ENCODE data around the gene PRKCZ.
"Not testable (repeated sequence)": the region's sequence is repeated elsewhere in the genome, so short reads cannot be mapped to it uniquely, and the experiment has no call there.

The PRKCZ gene

DNA sequence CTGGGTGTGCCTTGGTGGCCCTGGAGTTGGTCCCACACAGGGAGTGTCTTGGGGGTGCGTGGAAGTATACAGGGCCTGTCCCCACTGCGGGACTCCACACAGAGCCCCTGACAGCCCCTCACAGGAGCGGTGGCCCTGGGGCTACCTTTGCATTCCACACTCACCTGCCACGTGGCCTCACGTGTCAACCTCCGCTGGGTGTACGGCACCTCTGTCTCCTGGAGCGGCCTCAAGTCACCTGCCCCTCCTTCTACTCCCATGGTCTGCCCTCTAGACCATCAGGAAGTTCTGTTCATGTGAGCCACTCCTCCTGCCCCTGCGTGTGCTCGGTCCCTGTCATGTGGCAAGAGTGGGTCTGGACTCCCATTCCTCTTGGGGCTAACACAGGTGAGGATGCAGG is 85.7 kb downstream of the PRKCZ start:
- no peak for DNase-seq (ENCODE audit: low spot score)

DNA sequence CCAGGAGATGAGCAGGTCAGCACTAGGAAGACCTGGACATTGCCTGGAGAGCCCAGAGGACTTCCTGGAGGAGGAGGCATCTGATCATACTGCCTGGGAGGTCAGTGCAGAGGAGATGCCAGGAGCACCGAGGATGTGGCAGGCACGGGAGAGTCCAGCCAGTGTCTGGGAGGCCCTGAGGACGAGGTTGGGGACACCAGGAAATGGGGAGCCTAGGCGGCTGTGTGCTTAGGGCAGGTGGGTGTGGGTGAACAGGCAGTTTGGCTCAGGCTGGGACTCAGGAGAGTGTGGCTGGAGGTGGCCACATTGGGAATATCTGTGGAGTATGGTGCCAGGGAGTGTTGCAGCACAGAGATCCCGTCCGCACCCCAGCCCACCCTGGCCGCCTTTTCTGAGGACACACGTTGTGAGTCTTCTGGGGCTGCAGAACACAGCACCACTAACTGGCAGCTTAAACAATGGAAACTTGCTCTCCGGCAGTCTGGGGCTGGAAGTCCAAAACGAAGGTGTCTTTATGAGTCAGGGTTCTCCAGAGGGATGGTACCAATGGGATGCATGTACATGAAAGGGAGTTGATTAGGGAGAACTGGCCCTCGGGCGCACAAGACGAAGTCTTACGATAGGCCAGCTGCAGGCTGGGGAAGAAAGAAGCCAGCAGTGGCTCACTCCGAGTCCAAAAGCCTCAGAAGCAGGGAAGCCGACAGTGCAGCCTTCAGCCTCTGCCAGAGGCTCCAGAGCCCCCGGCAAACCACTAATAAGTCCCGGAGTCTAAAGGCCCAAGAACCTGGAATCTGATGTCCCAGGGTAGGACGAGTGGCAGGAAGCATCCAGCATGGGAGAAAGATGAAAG is 86.4 kb downstream of the PRKCZ start:
- no peak for DNase-seq (ENCODE audit: low spot score)

DNA sequence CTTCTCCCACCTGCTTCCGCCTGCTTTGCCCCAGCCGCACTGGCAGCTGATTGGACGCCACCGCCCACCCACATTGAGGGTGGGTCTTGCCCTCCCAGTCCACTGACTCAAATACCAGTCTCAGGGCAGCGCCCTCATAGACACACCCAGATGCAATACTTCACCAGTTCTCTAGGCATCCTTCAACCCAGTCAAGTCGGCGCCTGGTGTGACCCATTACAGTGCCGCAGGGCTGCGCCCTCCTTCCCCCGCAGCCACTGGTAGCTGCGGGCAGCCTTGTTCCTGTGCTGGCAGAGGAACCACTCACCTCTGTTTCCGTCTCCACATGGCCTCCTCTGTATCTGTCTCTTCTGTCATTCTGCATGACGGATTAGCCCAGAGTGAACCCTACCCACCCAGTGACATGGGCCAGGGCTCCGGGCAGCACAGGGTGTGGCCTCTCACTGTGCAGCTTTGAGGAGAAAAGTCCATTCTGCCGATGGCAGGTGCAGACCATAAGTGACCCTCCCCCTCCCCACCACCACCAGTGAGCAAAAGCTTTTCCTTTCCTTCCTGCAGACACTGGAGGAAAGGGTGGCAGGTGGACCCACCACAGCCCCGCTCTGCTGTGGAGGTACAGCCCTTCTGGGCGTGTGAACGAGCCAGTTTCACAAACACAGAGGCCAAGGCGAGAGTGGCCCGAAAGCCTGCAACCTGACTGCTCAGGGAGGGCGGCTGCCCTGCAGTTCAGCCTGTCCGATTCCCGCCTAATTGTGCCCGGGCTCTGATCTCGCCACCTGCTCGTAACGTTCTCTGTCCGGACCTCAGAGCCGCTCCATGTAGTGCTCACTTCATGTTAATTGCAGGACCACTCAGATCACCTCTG is 87.3 kb downstream of the PRKCZ start:
- no peak for DNase-seq (ENCODE audit: low spot score)

DNA sequence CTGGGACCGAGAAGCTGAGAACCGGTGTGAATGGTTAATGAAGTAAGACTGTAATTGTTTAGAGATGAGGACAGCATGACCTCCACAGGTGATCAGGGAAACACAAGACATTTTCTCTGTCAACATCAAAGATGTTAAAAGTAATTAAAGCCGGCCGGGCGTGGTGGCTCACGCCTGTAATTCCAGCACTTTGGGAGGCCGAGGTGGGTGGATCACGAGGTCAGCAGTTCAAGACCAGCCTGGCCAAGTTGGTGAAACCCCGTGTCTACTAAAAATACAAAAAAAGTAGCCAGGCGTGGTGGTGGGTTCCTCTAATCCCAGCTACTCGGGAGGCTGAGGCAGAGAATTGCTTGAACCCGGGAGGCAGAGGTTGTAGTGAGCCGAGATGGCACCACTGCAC is 88.9 kb downstream of the PRKCZ start:
- not testable (repeated sequence) for DNase-seq (ENCODE audit: low spot score)

DNA sequence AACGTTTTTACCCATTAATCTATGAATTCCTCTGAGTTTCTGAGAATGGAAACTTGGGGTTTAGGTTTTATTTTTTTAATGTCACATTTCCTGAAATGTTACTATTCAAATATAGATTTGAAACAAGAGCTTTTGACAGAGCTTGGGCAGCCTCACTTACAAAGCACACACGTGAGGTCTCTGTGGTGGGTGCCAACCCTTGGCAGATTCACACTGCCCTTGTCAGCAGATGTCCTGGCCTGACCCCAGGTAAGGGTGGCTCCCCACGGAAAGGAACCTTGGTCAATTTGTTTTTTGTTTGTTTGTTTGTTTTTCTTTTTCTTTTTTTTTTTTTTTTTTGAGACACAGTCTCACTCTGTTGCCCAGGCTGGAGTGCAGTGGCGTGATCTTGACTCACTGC is 90.8 kb downstream of the PRKCZ start:
- DNase-seq (ENCODE audit: low spot score), result no peak

DNA sequence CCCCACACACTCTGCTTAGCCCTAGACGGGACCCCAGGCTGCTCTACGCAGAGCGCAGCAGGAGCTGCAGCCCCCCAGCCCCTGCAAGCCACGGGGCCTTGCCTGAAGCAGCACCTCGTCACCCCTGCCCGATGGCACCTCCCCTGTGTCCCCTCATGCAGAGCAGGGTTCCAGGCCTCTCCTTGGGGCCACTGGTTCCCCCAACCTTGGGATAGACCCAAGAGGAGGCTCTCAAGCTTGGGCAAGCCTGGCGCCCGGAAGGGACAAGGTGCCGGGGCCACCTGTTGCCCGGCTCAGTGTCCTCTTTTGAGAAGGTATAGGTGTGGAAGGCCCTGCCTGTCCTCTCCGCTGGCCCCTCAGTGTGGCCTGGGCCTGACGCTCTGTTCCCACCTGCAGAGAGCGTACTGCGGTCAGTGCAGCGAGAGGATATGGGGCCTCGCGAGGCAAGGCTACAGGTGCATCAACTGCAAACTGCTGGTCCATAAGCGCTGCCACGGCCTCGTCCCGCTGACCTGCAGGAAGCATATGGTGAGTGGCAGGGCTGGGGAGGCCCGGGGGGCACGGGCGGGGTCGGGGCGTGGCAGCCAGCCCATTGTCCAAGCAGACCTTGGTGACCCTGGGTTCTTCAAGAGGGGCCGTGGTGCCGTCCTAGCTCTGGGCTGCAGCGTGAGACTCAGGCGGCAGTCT is 93.7 kb downstream of the PRKCZ start:
- no peak for DNase-seq (ENCODE audit: low spot score)

DNA sequence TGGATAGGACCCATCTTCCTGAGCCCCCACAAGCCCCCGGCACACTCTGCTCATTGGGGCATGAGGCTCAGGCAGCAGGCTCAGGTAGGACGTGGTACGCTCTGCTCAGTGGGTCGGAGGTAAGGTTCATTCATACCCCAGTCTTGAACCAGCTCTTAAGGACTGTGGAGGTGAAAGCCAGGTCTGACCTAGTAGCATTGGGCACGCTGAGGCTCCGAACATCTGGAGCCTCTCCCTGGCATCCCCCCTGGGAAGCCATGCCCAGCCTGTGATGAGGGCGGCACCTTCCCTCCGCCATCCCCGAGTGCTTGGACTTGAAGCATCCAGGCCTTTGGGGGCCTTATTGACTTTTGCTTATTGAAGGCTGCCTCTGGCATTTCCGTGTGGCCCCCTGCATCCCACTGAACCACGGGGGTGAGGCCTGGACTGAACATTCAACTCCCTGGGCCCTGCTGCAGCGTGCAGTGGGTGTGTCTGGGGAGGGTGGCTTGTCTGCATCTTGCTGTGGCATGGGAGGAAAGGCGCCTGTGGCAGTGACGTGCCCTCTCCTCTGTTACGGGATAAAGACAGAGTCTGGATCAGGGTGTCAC is 94.4 kb downstream of the PRKCZ start:
- DNase-seq (ENCODE audit: low spot score), result no peak

DNA sequence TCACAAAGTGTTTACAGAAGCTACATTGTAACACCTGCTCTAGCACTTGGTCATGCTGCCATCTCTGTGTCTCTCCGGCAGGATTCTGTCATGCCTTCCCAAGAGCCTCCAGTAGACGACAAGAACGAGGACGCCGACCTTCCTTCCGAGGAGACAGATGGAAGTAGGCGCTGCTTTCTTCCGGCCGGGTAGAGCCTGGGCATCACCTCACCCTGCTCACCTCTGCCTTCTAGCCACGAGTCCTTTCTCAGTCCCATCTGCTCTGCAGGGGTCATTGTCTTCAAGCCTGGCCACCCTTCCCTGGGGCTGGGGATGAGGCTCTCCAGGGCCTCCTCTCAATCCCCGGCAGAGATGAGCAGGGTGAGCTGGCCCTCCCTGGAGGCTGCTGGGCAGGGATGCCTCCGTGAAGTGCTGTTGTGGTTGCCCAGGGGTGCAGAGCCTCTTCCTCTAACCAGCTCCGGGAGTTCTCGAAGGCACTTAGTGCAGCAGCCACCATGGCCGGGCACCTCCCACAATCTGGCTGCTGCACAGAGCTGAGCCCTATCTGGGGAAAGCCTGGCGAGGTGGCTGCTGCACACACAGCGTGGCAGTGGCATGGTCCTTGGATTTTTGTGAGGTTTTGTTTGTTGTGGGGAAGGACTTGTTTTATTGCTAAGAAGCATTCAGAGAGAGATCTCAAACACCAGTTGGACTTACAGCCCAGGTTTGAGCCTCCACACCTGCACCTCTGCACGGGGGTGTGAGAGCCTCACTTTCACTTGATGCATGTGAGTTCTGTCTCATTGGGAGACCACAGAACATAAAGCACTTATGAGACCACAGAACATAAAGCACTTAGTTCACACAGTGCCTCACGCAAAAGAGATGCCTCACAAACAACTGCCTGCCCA is 96.0 kb downstream of the PRKCZ start:
- DNase-seq (ENCODE audit: low spot score), result no peak

DNA sequence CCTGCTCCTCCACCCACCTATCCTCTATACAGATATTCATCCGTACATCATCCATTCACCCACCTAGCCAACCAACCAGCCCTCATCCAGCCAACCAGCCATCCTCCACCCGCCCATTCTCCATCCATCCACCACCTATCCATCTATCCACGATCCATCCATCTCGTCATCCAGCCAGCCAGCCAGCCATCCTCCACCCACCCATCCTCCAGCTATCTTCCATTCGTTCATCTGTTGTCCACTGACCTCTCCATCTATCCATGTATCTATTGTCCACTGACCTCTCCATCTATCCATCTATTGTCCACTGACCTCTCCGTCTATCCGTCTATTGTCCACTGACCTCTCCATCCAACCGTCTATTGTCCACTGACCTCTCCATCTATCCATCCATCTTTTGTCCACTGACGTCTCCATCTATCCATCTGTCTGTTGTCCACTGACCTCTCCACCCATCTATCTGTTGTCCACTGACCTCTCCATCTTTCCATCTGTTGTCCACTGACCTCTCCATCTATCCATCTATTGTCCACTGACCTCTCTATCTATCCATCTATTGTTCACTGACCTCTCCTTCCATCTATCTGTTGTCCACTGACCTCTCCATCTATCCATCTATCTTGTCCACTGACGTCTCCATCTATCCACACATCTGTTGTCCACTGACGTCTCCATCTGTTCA is 96.8 kb downstream of the PRKCZ start:
- DNase-seq (ENCODE audit: low spot score), result no peak

DNA sequence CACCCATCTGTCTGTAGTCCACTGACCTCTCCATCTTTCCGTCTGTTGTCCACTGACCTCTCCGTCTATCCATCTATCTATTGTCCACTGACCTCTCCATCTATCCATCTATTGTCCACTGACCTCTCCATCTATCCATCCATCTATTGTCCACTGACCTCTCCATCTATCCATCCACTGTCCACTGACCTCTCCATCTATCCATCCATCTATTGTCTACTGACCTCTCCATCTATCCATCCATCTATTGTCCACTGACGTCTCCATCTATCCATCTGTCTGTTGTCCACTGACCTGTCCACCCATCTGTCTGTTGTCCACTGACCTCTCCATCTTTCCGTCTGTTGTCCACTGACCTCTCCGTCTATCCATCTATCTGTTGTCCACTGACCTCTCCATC is 97.7 kb downstream of the PRKCZ start:
- not testable (repeated sequence) for DNase-seq (ENCODE audit: low spot score)

DNA sequence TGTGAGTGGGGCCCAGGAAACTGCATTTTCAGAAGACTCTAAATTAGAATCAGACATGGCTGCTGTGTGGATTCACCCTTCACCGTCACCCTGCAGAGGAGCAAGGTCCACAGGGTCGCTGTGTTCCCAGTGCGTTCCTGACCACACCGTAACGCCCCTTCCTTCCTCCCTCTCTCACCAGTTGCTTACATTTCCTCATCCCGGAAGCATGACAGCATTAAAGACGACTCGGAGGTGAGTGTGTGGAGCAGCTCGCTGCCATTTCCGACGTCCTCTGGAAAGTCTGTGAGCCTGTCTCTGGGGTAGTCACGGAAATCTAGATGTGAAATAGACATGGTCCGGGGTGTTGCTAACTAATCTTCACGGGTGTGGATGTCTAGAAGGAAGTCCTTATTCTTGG is 98.5 kb downstream of the PRKCZ start:
- no peak for DNase-seq (ENCODE audit: low spot score)

DNA sequence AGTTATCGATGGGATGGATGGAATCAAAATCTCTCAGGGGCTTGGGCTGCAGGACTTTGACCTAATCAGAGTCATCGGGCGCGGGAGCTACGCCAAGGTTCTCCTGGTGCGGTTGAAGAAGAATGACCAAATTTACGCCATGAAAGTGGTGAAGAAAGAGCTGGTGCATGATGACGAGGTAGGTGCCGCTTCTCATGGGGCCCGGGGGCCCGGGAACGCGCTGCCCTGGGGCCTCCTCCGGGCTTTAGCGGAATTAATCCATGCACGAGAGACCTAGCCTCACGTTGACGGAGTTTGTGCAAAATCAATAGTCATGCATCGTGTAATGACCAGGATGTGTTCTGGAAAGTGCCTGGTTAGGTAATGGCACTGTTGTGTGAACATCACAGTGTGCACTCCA is 100.6 kb downstream of the PRKCZ start:
- DNase-seq (ENCODE audit: low spot score), result no peak

DNA sequence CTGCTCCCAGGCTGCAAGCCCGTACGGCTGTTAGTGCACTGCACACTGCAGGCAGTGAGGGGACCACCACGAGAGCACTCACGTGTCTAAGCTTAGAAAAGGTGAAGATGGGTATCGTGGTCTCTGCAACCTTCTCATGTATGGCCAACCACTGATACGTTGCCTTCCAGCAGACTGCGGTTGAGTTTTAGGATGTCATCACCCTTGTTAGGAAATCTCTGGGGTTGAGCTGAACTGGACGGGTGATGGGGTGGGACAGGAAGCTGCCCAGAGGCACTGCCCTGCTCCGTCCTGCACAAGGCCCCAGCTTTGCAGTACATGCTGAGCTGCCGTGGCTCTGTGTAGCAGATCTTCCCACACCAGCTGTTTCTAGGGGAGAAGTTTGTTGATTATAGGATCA is 101.0 kb downstream of the PRKCZ start:
- peak; percentile 34 for DNase-seq (ENCODE audit: low spot score)

DNA sequence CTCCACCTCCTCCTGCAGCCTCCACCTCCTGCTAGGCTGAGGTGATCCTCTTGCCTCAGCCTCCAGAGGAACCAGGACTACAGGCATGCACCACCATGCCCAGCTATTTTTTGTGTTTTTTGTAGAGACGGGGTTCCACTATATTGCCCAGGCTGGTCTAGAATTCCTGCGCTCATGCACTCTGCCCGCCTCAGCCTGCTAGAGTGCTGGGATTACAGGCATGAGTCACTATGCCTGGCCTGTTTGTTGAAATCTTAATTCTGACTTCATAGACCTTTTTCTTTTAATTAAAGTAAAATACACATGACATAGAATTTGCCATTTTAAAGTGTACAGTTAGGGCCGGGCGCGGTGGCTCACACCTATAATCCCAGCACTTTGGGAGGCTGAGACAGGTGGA is 101.7 kb downstream of the PRKCZ start:
- DNase-seq (ENCODE audit: low spot score), result no peak

DNA sequence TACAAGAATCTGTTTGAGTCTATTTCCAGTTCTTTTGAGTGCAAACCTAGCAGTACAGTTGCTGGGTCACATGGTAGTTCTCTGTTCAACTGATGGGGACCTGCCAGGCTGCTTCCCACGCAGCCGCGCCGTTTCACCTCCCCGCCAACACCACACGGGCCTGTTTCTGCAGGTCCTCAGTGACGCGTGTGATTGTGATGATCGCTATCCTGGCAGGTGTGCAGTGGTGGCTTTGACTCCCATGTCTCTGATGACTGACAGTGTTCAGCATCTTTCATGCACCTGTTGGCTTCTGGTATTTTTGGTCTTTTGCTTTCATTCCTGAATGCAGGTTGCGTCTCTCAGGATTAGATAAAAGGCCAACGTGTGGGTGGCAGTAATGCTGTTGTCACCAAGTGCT is 102.7 kb downstream of the PRKCZ start:
- DNase-seq (ENCODE audit: low spot score), result no peak

DNA sequence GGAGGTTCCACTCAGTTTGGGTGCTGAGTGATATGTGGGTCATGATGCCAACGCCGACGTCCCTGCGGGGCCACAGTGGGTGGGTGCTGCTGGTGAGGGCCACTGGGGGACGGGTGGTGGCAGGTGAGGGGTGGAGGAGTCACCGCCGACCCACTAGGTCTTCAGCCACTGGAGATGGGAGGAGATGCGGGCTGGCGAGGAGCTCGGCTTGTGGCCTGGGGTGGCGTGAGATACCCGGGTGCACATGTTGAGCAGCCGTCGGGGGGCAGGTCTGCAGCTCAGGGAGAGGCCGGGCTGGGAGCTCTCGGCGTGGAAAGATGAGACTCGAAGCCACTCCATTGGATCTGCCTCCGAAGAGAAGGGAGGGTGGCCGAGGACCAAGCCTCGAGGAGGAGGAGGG is 103.8 kb downstream of the PRKCZ start:
- no peak for DNase-seq (ENCODE audit: low spot score)

DNA sequence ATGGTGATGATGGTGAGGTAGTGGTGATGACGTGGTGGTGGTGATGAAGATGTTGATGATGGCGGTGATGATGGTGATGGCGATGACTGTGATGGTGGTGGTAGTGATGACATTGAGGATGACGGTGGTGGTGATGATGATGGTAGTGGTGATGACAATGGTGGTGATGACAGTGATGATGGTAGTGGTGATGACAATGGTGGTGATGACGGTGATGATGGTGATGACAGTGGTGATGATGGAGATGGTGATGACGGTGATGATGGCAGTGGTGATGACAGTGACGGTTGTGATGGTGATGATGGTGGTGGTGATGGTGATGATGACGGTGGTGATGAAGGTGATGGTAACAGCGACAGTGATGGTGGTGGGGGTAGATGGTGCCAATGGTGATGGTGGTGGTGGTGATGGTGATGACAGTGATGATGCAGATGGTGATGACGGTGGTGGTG is 105.0 kb downstream of the PRKCZ start:
- DNase-seq (ENCODE audit: low spot score), result no peak

DNA sequence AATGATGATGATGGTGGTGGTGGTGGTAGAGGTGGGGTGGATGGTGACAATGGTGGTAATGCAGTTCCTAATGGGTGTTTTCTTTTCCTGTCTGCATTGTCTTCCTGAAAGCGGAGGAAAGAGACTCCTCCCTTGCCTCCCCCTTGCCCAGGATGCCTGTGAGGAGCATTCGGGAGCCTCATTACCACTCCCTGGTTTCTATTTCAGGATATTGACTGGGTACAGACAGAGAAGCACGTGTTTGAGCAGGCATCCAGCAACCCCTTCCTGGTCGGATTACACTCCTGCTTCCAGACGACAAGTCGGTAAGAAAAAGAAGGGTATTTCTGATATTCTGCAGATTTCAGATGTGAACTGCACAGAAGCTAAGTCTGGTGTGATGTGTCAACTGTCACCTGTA is 105.6 kb downstream of the PRKCZ start:
- DNase-seq (ENCODE audit: low spot score), result no peak

DNA sequence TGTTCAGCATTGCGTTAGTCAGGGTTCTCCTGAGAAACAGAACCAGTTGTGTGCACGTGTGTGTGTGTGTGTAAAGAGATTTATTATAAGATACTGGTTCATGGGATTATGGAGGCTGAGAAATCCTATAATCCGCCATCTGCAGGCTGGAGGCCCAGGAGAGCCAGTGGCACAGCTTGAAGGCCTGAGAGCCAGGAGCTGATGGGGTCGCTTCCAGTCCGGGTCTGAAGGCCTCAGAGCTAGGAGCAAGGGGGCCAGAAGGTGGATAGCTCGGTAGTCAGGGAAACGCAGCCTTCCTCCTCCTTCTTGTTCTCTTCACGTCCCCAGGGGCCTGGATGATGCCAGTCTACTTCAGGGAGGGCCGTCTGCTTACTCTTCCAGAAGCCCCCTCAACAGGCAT is 106.7 kb downstream of the PRKCZ start:
- DNase-seq (ENCODE audit: low spot score), result no peak

DNA sequence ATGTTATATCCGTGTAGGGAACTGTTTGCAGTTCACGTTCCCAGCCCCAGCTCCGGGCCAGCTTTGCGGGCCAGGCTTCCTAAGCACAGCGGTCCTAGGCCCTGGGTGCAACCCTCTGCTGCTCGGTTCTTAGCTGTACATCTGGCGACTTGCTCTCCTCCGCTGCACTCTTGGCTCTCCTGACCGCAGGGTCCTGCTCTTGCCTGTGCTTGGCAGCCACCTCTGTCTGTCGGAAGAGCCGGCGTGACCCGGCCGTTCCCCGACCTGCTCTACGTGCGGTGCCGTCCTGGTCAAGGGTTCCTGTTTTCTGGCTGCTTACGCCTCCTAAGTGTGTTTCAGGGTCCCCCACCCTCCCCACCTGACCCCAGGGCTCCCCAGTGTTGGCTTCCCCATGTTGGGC is 107.6 kb downstream of the PRKCZ start:
- no peak for DNase-seq (ENCODE audit: low spot score)

DNA sequence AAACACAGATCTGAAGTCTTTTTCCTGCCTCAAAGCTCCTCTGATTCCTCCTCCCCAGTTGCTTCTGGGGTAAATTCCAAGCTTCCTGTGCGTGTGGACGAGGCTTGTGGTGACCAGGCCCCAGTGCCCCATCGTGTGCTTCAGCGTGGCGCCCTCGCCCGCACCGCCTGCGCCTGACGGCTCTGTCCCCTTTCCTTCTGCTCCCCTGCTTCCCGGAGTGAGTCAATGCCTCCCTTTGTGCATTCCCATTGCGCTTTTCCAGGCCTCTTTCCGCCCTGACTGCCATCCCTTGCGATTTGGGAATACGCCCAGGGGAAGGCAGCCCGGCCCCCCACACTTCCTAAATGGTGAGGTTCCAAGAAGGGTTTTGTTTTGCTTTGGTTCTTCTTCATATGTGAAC is 108.1 kb downstream of the PRKCZ start:
- no peak for DNase-seq (ENCODE audit: low spot score)
